GM12873 (cell line): Measurements from ENCODE around the gene KLHL2.

Experiments
- TF ChIP-seq, protein P1 (sequence below): IDR thresholded peaks from 2 replicates; pipeline ENCODE4 v1.5.1; 2012; ENCODE audit warnings: low read depth, mild to moderate bottlenecking, moderate library complexity, low read length, control low read depth; ENCODE audit not compliant: insufficient read depth; ENCODE audit errors: missing control alignments

The KLHL2 gene

GRCh38 chr4:165207431-165208220 lies at the start of gene KLHL2:
TSS of gene KLHL2 (plus strand) at chr4:165207561. CDS start at chr4:165207877, 316 bp downstream.
- TF ChIP-seq, protein P1, sequence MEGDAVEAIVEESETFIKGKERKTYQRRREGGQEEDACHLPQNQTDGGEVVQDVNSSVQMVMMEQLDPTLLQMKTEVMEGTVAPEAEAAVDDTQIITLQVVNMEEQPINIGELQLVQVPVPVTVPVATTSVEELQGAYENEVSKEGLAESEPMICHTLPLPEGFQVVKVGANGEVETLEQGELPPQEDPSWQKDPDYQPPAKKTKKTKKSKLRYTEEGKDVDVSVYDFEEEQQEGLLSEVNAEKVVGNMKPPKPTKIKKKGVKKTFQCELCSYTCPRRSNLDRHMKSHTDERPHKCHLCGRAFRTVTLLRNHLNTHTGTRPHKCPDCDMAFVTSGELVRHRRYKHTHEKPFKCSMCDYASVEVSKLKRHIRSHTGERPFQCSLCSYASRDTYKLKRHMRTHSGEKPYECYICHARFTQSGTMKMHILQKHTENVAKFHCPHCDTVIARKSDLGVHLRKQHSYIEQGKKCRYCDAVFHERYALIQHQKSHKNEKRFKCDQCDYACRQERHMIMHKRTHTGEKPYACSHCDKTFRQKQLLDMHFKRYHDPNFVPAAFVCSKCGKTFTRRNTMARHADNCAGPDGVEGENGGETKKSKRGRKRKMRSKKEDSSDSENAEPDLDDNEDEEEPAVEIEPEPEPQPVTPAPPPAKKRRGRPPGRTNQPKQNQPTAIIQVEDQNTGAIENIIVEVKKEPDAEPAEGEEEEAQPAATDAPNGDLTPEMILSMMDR: no peak

DNA sequence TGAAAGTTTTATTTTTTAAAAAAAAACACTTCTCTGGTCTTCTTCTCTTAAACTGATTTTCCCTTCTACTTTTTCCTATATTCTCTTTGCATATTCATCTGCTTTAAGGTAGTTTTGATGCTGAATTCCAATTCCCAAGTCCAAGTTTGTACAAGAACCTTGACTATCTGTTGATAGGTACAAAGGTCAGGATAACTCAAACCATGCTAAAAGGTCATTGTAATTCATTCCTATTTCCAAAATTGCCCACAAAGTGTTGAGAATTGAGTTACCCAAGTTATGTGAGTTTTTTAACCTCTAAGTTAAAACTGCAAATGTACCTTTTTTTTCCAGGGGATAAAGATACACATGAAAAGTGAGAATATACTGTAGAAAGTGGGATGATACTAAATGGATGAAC lies 48.6 kb upstream of the KLHL2 start:
- TF ChIP-seq, protein P1: no peak

DNA sequence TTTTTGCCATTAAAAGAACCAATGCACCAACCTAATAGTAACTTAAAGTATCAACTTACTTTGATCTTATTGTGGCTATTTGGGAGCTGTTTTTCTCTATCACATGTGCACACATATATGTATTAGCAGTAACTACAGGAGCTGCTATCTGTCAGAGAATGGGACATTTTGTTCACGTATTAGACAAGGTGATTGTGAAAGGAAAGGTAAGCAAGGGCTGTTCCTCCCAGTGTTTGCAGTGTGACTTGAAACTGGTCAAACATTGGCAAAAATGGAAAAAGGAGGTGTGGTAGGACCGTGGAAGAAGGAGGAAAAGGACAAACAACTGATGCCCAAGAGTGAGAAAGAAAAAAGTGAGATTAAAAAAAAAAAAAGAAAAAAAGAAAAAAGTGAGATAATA lies 43.1 kb upstream of the KLHL2 start:
- TF ChIP-seq, protein P1: no peak

- TF ChIP-seq, protein P1: no peak
Observed at GRCh38 chr4:165167650-165168049, 39.7 kb upstream of the KLHL2 start.

DNA sequence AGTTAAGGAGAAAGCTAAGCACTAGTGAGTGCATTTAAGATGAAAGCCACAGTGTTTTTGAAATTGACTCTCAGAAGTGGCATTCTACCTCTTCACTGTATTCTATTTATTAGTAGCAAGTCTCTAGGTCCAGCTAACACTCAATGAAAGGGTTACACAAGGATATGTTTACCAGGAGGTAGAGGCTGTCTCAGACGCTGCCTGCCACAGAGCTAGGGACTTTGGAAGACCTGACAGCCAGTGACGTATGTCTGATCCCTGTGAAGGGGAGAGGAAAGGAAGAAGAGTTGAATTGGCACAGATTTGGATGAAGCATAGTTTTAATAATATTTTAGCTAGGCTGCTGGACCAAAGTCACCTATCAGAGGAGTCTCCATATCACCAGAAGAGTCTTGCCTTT lies 36.5 kb upstream of the KLHL2 start:
- TF ChIP-seq, protein P1: no peak

DNA sequence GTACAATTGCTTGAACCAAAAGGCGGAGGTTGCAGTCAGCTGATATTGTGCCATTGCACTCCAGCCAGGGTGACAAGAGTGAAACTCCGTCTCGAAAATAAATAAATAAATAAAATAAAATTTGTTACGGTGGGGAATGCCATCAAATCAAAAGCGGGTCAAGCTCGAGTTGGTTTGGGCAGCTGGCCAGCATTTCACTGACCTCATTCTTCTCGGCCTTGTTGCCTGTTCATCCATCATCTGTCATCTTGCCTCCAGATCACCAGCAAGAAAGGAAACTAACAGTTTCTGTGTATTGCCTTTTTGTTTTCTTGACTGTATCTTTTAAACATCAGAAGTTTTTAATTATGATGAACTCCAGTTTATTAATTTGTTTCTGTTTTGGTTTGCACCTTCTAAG lies 31.5 kb upstream of the KLHL2 start:
- TF ChIP-seq, protein P1: no peak

DNA sequence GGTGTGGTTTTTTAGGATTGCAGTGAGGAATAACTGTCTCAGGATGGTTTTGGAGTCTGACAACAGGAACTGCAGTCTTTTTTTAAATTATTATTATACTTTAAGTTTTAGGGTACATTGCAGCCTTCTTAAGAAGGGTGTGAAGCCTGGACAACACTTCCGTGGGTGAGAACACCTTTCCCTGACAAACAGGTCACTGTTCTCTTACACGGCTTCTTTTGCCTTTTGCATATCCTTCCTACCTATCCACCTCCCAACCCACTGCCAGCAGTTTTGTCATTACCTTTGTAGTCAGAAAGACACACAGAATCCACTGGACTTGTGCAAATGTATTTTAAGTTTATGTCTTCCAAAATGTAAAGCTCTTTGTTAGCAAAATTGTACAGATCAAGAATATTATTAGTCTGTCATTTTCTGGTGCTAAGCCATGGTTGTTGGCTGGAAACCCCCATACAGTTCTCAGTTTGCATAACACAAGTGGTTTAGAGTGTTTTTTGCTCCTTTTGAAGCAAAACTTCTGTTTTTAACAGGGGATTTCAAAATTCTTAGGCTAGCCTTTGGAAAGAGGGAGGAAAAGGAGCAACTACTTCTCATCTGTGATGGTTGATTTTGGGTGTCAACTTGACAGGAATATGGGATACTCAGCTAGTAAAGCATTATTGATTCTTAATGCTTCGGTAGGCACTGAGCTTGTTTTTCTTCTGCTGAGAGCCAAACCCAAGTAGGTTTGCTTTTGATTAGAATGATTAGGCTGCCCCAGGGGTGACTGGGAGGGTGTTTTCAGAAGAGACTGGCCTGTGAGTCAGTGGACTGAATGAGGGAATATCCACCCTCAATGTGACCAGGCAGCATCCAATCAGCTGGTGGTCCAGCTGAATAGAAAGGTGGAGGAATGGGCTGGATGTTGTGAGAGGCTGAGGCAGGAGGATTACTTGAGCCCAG lies 29.4 kb upstream of the KLHL2 start:
- TF ChIP-seq, protein P1: no peak
